H1 (cell line): ENCODE measurements around the gene SMTN. TPM values are rescaled to one million over a fixed set of nuclear protein-coding genes. Genes with fewer than 3 reads are reported as not detected.

Experiments used
- CTCF ChIA-PET: fragments of 300-600 bp; sonication (Branson Sonifier 250); formaldehyde crosslinking; loops from one replicate; lab custom pipeline; 2021; ENCODE audit not compliant: partially characterized antibody; lab: Charles Lee
- POLR2A ChIA-PET: fragments of 300-600 bp; sonication (Branson Sonifier 250); formaldehyde crosslinking; loops from one replicate; lab custom pipeline; 2021; ENCODE audit warnings: inconsistent platforms; ENCODE audit not compliant: partially characterized antibody; lab: Charles Lee
- DNase-seq, 2 experiments: peaks; one replicate each; pipeline versions ENCODE4 v3.0.0 to v3.0.0-alpha.2; 2010 to 2022; ENCODE audit warnings: low spot score in 2 of 2, low read depth in 1 of 2, mixed read lengths in 1 of 2
- FAIRE-seq: peaks from 2 replicates; lab custom pipeline; 2011; peaks lifted over from hg19 to GRCh38; lab: Jason Lieb, UNC
- H2AFZ ChIP-seq: 2 replicates; pipeline ENCODE4 v1.8.1; 2012; ENCODE audit warnings: low read length, inconsistent platforms
- H2AK5ac ChIP-seq: 2 replicates; pipeline ENCODE4 v1.6.1; 2013; ENCODE audit warnings: low read depth, low read length
- H2BK120ac ChIP-seq: replicated peaks from 2 replicates; pipeline ENCODE3; 2013; ENCODE audit warnings: low read depth, low read length, inconsistent platforms
- H2BK12ac ChIP-seq: 2 replicates; pipeline ENCODE4 v1.6.1; 2013; ENCODE audit warnings: low read depth, low read length
- H2BK15ac ChIP-seq: 2 replicates; pipeline ENCODE4 v1.6.1; 2013; ENCODE audit warnings: low read length
- H2BK20ac ChIP-seq: 2 replicates; pipeline ENCODE4 v1.6.1; 2013; ENCODE audit warnings: low read length
- H2BK5ac ChIP-seq: 2 replicates; pipeline ENCODE4 v1.6.1; 2013; ENCODE audit warnings: low read depth, low read length
- H3K14ac ChIP-seq: 2 replicates; pipeline ENCODE4 v1.6.1; 2013; ENCODE audit warnings: inconsistent platforms; ENCODE audit not compliant: insufficient read length
- H3K18ac ChIP-seq: 2 replicates; pipeline ENCODE4 v1.6.1; 2013; ENCODE audit warnings: low read length; ENCODE audit errors: extremely low read depth
- H3K23ac ChIP-seq: 2 replicates; pipeline ENCODE4 v1.6.1; 2013; ENCODE audit warnings: inconsistent platforms; ENCODE audit not compliant: insufficient read length
- H3K23me2 ChIP-seq: 2 replicates; pipeline ENCODE4 v1.6.1; 2013; ENCODE audit warnings: low read depth, low read length
- H3K27ac ChIP-seq: 2 replicates; pipeline ENCODE4 v1.6.1; 2011; ENCODE audit warnings: low read depth, low read length, inconsistent platforms
- H3K27me3 ChIP-seq, 4 experiments: replicated peaks in 1 of 4; 1 replicate in 1 of 4; 2 replicates in 3 of 4; pipeline versions ENCODE4 v1.6.1 to v1.8.1; 2011 to 2013; ENCODE audit warnings: low read length in 3 of 4, mild to moderate bottlenecking in 3 of 4, inconsistent platforms in 2 of 4, mixed read lengths in 2 of 4, moderate library complexity in 1 of 4; ENCODE audit not compliant: control insufficient read depth in 3 of 4, insufficient read depth in 3 of 4; ENCODE audit errors: extremely low read depth in 1 of 4
- H3K36me3 ChIP-seq, 4 experiments: 2 replicates each; pipeline versions ENCODE4 v1.6.1 to v1.8.1; 2011 to 2013; ENCODE audit warnings: mild to moderate bottlenecking in 4 of 4, low read length in 3 of 4, moderate library complexity in 2 of 4, control low read depth in 1 of 4, inconsistent platforms in 1 of 4; ENCODE audit not compliant: insufficient read depth in 4 of 4, control insufficient read depth in 2 of 4
- H3K4ac ChIP-seq: replicated peaks from 2 replicates; pipeline ENCODE3; 2013; ENCODE audit warnings: low read length, low read depth, mixed read lengths, inconsistent platforms; ENCODE audit not compliant: insufficient read length
- H3K4me1 ChIP-seq, 4 experiments: replicated peaks in 1 of 4; 1 replicate in 1 of 4; 2 replicates in 3 of 4; pipeline versions ENCODE4 v1.6.1 to v1.8.1; 2011 to 2013; ENCODE audit warnings: low read length in 3 of 4, inconsistent platforms in 2 of 4, mixed read lengths in 1 of 4; ENCODE audit not compliant: insufficient read depth in 4 of 4, control insufficient read depth in 3 of 4
- H3K4me2 ChIP-seq, 2 experiments: 2 replicates each; pipeline versions ENCODE4 v1.6.1 to v1.8.1; 2011 to 2013; ENCODE audit warnings: low read depth in 2 of 2, low read length in 2 of 2, control low read depth in 1 of 2, inconsistent platforms in 1 of 2, mild to moderate bottlenecking in 1 of 2; ENCODE audit not compliant: insufficient read depth in 1 of 2
- H3K4me3 ChIP-seq, 4 experiments: fragments of 200-600, 300-600 bp in 1 of 4; sonication (generic), shearing (Covaris generic), sonication (Bioruptor Twin) in 1 of 4; 2 replicates each; pipeline versions ENCODE4 v1.5.1 to v1.8.1; 2011 to 2016; ENCODE audit warnings: low read length in 4 of 4, low read depth in 3 of 4, control low read depth in 2 of 4, inconsistent platforms in 2 of 4, mild to moderate bottlenecking in 2 of 4, mixed read lengths in 1 of 4, moderate library complexity in 1 of 4; ENCODE audit not compliant: insufficient read depth in 2 of 4; ENCODE audit errors: extremely low read depth in 1 of 4
- H3K56ac ChIP-seq: replicated peaks from 2 replicates; pipeline ENCODE3; 2013; ENCODE audit warnings: low read depth, mild to moderate bottlenecking, mixed read lengths, low read length, inconsistent platforms; ENCODE audit not compliant: insufficient read length
- H3K79me1 ChIP-seq: 2 replicates; pipeline ENCODE4 v1.6.1; 2013; ENCODE audit warnings: low read depth, low read length, control low read depth
- H3K79me2 ChIP-seq, 2 experiments: 2 replicates each; pipeline versions ENCODE4 v1.6.1 to v1.8.1; 2012 to 2013; ENCODE audit warnings: low read length in 2 of 2, mild to moderate bottlenecking in 2 of 2, inconsistent platforms in 1 of 2; ENCODE audit not compliant: insufficient read depth in 2 of 2, control insufficient read depth in 1 of 2
- H3K9ac ChIP-seq, 4 experiments: replicated peaks in 1 of 4; 1 replicate in 1 of 4; 2 replicates in 3 of 4; pipeline versions ENCODE4 v1.6.1 to v1.8.1; 2011 to 2013; ENCODE audit warnings: low read depth in 3 of 4, low read length in 3 of 4, control low read depth in 2 of 4, mild to moderate bottlenecking in 2 of 4, moderate library complexity in 2 of 4, inconsistent platforms in 1 of 4; ENCODE audit errors: extremely low read depth in 1 of 4
- H3K9me3 ChIP-seq, 2 experiments: 2 replicates each; pipeline versions ENCODE4 v1.6.1 to v1.8.1; 2012 to 2013; ENCODE audit warnings: mild to moderate bottlenecking in 2 of 2, moderate library complexity in 2 of 2, control low read depth in 1 of 2, inconsistent platforms in 1 of 2, low read depth in 1 of 2, low read length in 1 of 2, mixed read lengths in 1 of 2; ENCODE audit not compliant: insufficient read depth in 2 of 2
- H4K20me1 ChIP-seq, 2 experiments: replicated peaks in 1 of 2; 2 replicates each; pipeline versions ENCODE3 to v1.8.1; 2011 to 2013; ENCODE audit warnings: inconsistent platforms in 2 of 2, low read length in 2 of 2, mild to moderate bottlenecking in 1 of 2; ENCODE audit not compliant: insufficient read depth in 2 of 2, control insufficient read depth in 1 of 2
- H4K5ac ChIP-seq: 2 replicates; pipeline ENCODE4 v1.6.1; 2013; ENCODE audit warnings: low read length, low read depth, mixed read lengths, inconsistent platforms; ENCODE audit not compliant: insufficient read length
- H4K8ac ChIP-seq: 2 replicates; pipeline ENCODE4 v1.8.0; 2013; ENCODE audit warnings: mild to moderate bottlenecking, moderate library complexity, low read length, inconsistent platforms; ENCODE audit not compliant: insufficient read depth; ENCODE audit errors: extremely low read depth
- H4K91ac ChIP-seq: replicated peaks from 2 replicates; pipeline ENCODE3; 2013; ENCODE audit warnings: low read length, mixed read lengths, inconsistent platforms; ENCODE audit not compliant: insufficient read length
- CBX5 ChIP-seq: fragments of 300-800, 300-1000 bp; sonication (generic); IDR thresholded peaks from 2 replicates; pipeline ENCODE4 v1.7.1; 2016; ENCODE audit warnings: antibody characterized with exemption, low read length, low read depth
- NANOG ChIP-seq: IDR thresholded peaks from 2 replicates; pipeline ENCODE4 v1.6.1; 2011; ENCODE audit warnings: low read length, low read depth, mild to moderate bottlenecking, inconsistent platforms; ENCODE audit not compliant: insufficient read depth, poor library complexity, severe bottlenecking
- POLR2AphosphoS5 ChIP-seq: IDR thresholded peaks from 2 replicates; pipeline ENCODE4 v1.6.1; 2011; ENCODE audit warnings: low read depth, low read length
- SP1 ChIP-seq: IDR thresholded peaks from 2 replicates; pipeline ENCODE4 v1.6.1; 2011; ENCODE audit warnings: low read depth, low read length
- TEAD4 ChIP-seq: IDR thresholded peaks from 2 replicates; pipeline ENCODE4 v1.6.1; 2012; ENCODE audit warnings: low read depth, low read length, inconsistent platforms, mixed read lengths
- WGBS, 2 experiments: shearing (Covaris generic) in 1 of 2; methylation state at CpG; one replicate each; pipeline versions ENCODE4 v1.1.6 to v1.1.7; 2013 to 2015; ENCODE audit warnings: low lambda C conversion rate in 2 of 2, mixed read lengths in 2 of 2, inconsistent platforms in 1 of 2, low coverage in 1 of 2, missing lambda C conversion rate in 1 of 2; ENCODE audit not compliant: insufficient replicate concordance in 2 of 2, insufficient coverage in 1 of 2, insufficient read length in 1 of 2; ENCODE audit errors: extremely low coverage in 1 of 2, missing lambda C conversion rate in 1 of 2; 5-methylcytosine and 5-hydroxymethylcytosine counted together
- polyA plus RNA-seq, 7 experiments: library from polyadenylated mRNA; depleted of rRNA in 3 of 7; stranded (reverse) in 5 of 7; unstranded in 2 of 7; fragments of >200 nt in 5 of 7; fragments of 200-250 nt in 2 of 7; gene quantifications; 1 replicate in 5 of 7; 2 replicates in 1 of 7; 4 replicates in 1 of 7; pipeline versions ENCODE4 v1.2.1 to v1.2.3, GENCODE V29; 2011 to 2013; ENCODE audit warnings: missing spikeins in 2 of 7, mixed read lengths in 2 of 7
- total RNA-seq: library from RNA; stranded (reverse); fragmentation: NEBNext Ultra II Directional; extraction: Animal tissue kit (Norgen Biotek cat#: 25700); gene quantifications from 2 replicates; pipeline ENCODE4 v1.2.1, GENCODE V29; 2021

SMTN gene
- total and polyA plus RNA-seq, 2 of the 8 experiments (the other 6 are each of a cell fraction or from before 2014, with no cell fraction given) = 12.3 to 20.8 TPM

- Histone ChIP-seq H3K18ac (no peak overlapping the region), H2BK12ac (no peak overlapping the region), H3K36me3 (no peaks in the 10 kb centered on the region), H3K79me2 (no peaks in the 10 kb centered on the region), H4K5ac (no peak overlapping the region), H2BK20ac (no peak overlapping the region), H2BK15ac (no peak overlapping the region), H3K79me1 (no peaks in the 10 kb centered on the region), H3K4me1 (no peaks in the 10 kb centered on the region), H3K23me2 (no peaks in the 10 kb centered on the region), H3K27ac (no peak overlapping the region), H3K4me2 (no peak overlapping the region), H3K27me3 (no peaks in the 10 kb centered on the region), H4K20me1 (no peaks in the 10 kb centered on the region), H2AFZ (no peak overlapping the region), H3K56ac (no peak overlapping the region), H4K91ac (no peak overlapping the region), H2AK5ac (no peak overlapping the region), H3K9me3 (no peaks in the 10 kb centered on the region), H3K23ac (no peak overlapping the region), H2BK120ac (no peak overlapping the region), H2BK5ac (no peak overlapping the region), H3K4me3 (no peak overlapping the region), H3K14ac (no peak overlapping the region), H3K9ac (no peak overlapping the region), H3K4ac (no peak overlapping the region), H4K8ac (no peak overlapping the region)
- POLR2A ChIA-PET = interaction anchor here (1.0 to 1.4 kb wide), 2 partner anchors 67 to 70 kb away, joined by 3 read pairs; partner anchors contain the start of genes MORC2 and TUG1
- 86% methylated on average over 1 of the region's 1 CpG; no CpG with 5 or more reads in 1 of the 2 experiments for WGBS, 2 experiments
- FAIRE-seq = no peak
- CTCF ChIA-PET = no interaction called here
- no peak for TF ChIP-seq CBX5
- TF ChIP-seq NANOG = no peak
- no peak for TF ChIP-seq POLR2AphosphoS5
- TF ChIP-seq SP1 = no peak
- no peak for TF ChIP-seq TEAD4
- no peak for DNase-seq
These were observed 42.4 kb upstream of the SMTN start for GRCh38 chr22:31038686-31039085.
